Measurements from ENCODE around the gene KCTD16.

KCTD16 gene

DNA sequence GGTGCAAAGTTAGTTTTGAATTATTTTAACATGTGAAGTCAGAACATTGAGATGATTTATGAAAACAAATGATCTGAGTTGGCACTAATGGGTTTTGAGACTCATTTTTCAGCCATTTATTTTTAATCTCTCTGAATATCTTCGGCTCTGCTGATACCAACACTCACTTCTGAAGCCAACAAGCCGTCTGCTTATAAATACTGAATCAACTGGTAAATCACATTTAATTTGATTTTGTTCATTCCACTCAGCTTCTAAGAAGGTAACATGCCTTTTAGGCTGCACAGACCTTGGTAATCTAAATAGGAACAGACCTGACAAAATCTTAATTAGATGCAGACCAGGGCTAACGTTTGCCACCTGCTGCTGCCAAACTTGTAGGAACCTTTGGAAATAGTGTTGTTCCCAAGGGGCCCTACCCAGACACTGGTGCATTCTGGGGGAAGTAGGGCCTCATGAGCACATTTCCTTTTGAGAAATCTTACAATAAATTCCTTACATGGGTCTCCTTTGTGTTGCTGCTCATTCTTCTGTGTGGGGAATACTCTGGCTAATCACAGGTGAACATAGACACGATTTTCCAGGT, 182.2 kb downstream of the KCTD16 start:
- no peak for DNase-seq

DNA sequence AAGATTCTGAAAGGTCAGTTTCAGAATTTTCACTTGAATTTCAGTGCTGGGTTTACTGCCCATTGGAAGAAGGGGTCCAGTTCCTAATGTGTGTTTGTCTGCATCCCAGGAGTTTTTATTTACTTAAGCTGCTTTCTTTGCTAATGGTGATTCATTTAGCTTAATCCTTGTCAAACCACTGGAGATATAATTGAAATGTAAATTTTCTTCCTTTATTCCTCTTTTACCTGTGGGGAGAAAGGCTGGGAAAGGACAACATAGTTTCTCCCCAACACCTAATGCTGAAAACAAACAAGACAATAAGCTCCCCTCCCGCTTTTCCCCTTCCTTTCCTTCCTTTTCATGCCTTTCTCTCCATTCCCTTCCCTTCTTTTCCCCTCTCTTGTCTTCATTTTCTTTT, 185.8 kb downstream of the KCTD16 start:
- DNase-seq, result no peak

DNA sequence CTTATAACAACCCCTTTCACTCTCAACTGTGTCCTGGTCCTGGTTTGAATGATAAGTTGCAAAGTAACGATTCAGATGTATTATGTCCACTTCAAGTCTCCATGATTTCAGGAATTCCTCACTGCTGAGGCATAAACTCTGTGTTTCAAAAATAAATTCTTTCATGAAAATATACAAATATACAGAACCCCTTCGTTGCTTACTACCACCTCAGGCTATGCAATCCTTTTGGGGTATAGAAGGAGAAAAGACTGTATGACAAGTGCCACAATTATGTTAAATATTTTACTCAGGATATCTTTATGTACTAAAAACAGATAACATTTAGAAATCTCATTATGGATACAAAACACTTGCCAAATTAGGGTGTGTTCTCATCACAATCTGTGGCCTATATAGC, 190.7 kb downstream of the KCTD16 start:
- no peak for DNase-seq

DNA sequence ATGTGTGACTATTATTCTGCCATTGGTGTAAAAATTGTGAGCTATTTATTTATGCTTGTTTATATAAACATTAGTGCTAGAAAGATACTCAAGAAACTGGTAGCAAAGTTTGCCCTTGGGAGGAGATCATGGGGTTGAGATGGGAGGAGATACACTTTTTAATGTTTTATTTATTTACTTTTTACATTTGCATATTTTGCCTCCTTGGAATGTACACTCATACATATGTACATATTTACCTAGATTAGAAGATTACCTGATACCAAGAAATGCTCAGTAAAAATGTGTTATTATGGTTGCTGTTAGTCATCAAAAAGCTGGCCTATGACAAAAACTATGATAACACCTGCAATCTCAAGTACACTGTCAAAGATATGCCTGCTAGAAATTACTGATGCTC, 195.2 kb downstream of the KCTD16 start:
- no peak for DNase-seq

DNA sequence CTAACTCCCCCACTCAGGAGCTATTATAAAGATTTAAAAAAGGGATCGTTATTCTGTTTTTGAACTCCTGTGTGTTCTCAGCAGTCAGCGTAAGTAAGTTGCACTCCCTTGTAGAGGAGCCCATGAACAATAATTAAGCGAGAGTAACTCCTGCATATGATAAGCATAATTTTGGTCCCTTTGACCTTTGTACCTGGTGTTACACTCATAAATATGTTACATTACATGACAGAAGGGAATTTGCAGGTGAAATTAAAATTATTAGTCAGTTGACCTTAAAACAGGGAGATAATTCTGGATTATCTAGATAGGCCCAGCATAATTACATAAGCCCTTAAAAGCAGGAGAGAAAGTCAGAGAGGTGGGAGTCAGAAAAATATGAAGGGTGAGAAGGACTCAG, 197.3 kb downstream of the KCTD16 start:
- no peak for DNase-seq

DNA sequence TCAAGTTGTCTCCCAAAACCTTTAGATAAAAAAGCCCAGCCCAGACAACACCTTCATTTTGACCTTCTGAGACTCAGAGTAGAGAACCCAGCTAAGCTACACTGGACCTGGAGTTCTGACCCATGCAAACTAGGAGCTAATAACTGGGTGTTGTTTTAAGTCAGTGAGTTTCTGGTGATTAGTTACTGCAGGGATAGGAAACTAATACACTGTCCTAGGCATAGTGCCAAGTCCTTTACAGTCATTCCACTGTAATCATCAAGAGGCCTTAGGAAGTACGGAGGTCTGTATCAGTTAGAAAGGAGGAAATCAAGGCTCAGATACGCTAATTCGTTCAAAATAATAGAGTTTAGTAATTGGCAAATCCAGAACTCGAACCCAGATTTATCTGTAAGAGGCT, 197.9 kb downstream of the KCTD16 start:
- DNase-seq, result no peak

DNA sequence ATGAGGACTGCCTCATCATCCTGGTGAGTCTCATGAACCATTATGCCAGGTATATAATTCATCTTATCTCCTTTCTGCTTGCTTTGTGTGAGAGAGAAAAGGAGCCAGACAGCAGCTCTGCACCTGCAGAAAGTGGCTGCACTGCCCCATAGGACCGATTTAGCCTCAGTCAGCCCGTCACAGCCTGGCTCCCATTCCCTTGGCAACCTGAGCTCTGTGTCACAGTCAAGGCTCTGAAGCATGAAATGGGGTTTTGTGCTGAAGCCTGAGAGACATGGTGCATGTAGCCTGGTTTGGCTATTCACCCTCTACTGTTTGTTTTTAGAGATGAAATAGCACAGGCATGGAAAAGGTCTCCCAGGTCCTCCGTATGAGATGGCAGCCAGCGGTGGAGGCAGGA, 198.3 kb downstream of the KCTD16 start:
- DNase-seq, result no peak

DNA sequence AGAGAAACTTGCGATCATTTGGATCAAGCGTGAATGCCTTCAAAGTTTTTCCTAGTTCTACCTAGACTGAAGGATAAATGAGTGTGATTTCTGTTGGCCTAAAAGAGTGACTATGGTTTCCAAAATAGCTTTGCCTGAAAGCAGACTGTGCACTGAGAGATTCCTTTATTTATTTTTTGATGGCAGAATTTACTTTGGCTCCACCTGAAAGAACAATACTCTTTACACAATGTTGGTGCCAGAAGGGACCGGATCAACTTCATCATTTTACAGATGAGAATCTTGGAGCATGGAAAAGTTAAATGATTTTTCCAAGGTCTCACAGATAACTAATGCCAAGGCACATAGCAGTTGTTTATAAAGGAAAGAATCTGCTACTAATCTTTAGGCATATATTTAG, 199.6 kb downstream of the KCTD16 start:
- no peak for DNase-seq

DNA sequence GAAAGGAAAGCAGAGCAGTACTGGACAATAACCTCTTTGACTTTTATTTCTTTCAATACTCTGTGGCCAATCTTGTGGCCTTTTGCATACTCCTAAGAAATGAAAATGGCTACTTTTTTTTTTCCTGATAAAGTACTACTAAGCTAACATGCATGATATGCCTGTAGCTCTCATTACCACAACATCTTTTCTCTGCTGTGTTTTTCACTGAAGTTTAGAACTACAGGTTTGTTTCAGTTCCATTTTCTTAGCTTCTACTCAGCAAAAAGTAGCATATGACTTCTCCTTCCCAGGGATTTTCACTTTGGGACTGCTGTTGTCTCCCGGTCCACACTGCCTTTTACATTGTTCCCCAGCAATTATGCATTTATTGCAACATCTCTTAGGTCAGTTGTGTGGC, 204.0 kb downstream of the KCTD16 start:
- DNase-seq, result no peak

DNA sequence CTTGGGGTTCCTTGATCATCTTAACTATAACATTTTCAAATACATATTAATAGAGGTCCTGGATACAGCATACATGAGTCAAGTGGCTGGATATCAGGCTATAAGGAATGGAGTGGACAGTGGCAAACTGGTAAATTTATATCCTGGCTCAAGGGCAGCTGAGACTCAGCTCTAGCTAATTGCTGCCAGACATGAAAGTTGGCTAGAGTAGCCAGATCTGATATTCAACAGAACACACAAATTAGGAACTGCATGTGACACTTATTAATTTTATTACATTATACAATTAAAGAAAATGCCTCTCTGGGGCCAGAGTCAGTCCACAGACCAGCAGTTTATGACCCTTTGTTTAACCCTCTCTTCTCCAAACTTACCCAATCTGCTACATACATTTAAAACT, 206.5 kb downstream of the KCTD16 start:
- no peak for DNase-seq

DNA sequence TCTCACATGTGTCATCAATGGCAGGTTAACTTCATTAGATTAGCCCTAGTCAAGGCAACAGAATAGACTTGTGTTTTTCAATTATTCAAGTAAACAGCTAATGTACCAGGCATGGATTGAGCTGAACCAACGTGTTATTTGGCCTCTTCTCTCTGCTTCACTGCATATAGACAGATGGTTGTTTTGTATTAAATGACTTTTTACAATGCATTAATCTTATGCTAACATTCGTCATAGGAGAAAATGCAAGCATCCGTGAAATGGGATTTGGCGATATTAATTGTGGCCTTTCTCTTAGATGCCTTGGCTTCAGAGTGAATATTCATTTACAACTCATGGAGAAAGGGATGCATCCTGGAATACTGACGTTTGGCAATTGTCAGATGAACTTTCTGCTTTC, 208.0 kb downstream of the KCTD16 start:
- no peak for DNase-seq

DNA sequence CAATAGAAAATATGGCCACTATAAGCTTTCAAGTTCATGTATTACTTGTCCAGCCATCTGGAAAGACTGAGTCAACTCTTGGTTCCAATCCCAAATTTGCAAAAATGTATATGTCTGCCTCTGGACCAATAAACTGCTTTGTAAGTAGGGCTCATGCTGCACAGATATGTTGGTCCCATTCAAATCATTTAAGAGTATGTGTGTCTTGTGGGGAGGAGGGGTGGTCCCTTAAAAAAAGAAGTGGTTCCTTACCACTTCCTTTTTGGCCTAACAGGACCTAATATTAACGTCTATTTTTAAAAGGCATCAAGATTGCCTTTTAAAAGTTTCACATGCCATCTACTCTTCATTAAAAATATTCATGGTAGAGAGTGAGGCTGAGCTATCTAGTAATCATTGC, 214.9 kb downstream of the KCTD16 start:
- peak in 1 of 2 experiments; percentile 10 for DNase-seq

DNA sequence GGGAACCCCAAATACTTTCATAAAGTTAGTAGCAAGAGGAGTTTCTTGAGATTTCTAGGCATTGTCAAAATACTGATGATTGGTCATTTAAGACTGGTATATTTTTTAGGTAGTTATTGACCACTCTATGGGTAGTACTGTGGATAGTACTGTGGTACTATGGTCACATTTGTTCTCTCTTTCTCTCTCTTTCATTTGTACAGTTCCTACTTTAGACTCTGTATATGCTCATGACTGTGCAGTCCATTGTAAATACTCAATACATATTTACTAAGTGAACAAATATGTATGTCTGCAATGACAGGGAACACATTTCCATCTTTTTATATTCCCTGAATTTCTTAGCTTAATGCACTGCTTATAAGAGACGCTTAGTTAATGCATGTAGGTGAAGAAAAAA, 215.6 kb downstream of the KCTD16 start:
- DNase-seq, result no peak

DNA sequence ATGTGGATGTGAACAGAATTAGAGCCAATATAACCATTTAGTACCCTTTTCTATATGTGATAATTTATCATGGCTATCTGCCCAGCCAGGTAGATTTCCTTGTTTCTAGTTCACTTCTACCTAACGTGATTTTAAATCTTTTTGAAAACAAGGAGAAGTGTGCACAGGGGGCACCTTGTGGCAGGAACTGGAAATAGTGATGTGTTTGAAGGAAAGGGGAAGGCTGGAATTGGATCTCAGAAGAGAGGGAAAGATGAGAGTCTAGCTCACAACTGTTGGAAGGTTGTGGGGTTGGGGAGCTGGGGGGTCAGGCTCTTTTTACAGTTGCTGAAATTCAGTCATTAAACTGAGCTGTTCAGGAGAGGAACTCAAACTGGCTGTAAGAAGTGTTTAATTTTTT, 219.5 kb downstream of the KCTD16 start:
- peak in 1 of 2 experiments; percentile 5 for DNase-seq

DNA sequence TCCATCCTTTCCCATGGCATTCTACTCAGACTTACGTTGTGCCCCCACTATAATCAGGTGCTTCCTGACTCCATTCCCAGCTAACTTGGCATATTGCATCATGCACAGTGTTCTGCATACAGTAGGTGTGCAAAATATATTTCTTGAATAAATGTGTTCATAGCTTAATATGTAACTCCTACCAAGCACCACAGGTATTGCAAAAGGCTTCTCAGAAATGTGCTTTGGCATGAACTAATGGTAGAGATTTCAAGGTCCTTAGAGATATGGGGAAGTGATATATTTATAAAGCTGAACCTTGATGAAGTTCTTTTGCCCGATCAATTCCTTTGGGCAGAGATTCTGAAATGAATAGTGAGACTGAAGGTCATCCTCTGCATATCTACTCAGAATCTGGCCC, 220.4 kb downstream of the KCTD16 start:
- DNase-seq, result no peak

DNA sequence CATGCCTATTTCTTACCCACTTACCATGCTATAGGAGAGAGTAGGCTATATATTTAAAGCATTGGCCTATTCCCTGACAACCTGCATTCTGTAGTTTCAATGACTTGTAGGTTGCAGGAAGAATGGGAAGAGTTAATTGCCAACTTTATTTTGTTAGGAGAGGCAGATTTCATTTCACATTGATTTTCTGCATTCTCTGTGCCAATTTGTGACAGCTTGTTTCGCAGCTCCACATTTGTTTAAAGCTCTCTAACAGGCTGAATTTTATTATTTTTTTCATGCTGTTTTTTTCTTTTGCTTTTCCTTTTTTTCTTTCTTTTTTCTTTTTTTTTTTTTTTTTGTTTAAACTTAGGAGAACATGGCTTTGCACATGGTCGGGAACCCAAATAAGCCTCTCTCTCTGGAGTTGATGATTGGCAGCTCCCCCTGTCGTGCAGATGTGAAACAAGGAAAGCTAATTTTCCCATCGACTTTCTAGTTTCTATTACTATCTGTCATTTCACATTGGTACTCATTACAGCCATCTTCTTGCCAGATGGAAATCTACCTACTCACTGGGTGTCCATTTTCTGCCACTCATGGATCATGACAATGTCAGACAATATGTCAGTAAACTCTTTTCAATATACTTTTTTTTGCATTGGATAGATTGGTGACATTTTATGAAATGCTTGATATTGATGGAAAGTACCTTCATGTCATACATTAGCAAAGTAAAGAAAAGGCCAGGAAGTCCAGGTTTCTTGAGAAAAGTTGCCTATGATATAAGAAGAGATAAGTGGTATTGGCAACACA, 223.2 kb downstream of the KCTD16 start:
- DNase-seq, result no peak

DNA sequence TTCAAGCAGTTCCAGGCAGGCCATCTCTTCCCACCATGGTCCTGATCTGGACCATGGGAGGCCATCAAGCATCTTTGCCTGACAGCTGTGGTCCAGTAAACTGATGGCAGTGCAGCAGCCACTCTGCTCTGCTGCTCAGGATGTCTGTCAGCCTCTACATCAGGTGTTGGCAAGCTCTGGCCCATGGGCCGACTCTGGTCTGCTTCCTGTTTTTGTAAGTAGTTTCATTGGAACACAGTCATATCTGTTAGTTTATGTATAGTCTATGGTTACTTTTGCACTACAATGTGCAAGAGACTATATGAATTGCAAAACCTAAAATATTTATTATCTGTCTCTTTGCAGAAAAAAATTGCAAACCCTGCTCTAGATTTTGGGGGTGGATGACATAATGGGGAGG, 225.0 kb downstream of the KCTD16 start:
- no peak for DNase-seq

DNA sequence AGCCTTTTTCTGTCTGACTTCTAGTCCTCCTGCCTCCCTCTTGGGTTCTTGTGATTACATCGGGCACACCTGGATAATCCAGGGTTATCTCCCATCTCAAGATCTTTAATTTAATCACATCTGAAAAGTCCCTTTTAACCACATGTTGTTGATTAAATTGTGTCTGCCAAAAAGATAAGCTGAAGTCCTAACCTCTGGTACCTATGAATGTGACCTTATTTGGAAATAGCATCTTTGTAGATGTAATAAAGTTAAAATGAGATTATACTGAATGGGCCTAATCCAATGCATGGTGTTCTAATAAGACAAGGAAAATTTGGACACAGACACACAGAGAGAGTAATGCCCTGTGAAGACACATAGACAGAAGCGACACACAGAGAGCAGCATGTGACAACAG, 232.4 kb downstream of the KCTD16 start:
- no peak for DNase-seq

DNA sequence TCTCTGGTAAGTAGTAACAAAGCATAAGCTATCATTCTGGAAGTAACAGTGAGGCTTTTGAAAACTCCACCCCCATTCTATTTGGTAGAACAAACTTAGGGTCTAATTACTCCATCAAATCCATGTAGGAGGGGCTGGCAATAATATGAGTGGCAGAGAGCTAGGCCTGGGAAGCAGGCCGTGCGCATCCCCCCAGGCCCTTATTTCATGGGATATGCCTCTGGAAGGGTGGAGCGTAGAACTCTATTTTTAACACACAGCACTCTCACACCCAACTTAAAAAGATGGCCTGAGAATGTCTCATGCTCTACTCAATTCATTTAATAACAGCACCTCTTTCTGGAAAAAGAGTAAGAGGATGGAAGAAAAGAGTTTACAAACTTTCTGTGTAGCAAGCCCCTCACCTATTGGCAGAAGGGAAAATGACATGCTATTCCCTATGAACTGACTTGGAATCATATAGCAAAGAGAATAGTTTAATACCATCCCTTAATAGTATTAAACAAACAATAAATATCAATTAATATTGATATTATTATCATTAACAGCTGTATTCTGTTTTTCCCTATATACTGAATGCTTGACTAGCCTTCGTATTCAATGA, 233.2 kb downstream of the KCTD16 start:
- no peak for DNase-seq

DNA sequence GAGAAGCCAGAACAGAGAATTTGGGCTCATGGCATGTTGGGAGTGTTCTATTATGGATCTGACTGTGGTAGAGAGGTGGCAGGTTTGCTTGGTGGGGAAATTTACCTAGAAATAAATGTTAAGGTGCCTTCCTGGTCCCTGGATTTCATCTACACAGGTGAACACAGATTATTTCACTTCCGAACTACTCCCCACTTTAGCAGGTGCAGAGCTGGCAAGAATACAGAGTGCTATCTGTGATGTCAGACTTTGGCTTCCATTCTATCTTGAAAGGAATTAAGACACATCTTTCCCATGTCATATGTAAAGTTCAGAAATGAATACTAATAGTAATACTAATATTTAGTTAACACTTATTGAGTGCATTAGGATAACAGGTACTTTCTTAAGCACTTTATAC, 234.0 kb downstream of the KCTD16 start:
- DNase-seq, result no peak

DNA sequence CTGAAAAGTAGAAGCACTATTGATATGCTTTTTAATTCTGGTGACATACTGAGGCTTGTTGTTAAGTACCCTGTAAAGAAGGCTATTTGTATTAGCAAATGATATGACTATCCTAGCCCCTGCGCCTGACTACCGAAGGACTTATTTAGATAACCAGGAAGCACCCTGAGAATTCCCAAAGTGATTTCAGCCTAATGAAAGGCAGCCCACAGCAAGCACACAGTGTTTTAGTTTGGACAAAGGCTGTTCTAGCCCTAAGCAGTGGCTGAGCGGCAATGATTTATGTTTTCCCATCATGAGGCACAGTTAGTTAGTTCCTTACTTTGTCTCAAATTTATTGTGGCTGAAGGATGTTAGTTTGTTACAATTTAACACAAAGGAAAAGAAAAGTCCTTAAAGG, 235.3 kb downstream of the KCTD16 start:
- DNase-seq, result no peak

DNA sequence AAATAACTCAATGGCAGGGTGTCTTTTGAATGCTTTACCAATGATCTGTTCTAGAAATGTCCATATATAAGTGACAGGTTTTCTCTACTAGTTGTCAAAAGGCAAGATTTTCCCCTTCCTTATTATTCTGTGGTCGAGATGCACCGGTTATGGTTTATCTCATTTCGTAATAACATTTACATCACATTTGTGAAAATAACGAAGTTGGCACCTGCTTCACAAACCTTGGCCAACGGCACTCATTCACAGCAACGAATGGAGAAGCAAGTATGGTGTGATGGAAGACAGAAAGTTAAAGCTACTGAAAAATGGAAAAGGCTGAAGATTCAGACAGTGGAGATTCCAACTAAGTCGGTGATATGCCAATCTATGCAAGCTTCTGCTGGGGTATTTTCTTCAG, 235.8 kb downstream of the KCTD16 start:
- no peak for DNase-seq

DNA sequence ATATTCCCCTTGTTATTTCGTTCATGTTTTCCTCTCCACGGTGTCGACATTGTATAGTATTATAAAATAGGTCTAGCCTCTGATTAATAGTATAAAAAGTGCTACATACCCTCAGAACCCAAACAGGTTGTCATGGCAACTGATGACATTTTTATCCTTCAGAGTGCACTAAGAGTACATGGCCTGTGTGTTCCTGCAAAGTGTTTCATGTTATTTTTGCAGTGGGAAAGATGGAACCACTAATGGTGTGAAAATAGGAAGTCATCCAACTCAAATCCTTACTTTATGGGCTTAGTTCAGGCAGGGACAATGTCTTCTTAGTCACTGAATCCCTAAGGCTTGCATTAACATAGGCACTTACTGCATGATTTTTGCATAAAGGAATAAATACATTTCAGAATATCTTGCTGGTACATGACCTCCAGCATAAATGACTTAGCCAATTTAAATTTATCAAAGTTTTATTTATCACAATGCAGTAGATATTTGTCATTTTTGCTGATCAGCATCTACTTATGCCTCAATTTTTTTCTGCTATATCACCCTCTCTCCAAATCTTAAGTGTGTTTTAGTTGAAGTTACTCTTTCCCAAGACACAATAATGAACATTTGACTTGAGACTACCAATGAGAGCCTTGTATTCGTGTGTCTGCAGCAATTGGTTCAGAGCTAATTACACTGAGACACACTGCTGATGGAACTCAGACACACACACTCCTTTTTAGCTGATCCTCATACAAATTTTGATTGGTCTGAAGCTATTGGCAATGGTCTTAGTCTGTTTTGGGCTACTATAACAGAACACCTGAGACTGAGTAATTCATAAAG, 243.7 kb downstream of the KCTD16 start:
- DNase-seq, result no peak

DNA sequence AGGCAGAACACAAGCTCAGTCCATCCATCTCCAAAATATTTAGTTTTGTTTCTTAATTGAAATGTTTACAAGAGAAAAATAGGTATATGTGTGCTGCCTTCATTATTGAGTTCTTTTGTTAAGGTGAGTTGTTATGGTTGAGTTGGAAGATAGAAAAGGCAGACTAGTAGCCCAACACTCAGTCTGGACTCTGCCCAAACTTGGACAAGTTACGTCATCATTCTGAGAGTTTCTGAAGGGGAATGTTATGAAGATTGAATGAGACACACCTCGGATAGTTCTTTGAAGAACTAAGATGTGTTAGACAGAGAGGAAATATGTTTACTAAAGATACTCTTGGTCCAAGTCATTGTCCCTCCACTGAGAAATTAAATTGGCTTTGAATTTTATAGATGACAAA, 245.5 kb downstream of the KCTD16 start:
- DNase-seq, result no peak

Data from Kasumi-1 (cell line).